Gastroesophageal sphincter (tissue), 3 donors: ENCODE data around the gene SULT4A1.

ENCODE experiments used
- POLR2A ChIP-seq, 2 donors: fragments of 450-650 bp; IDR thresholded peaks; one replicate each; pipeline ENCODE4 v1.6.1; 2017; ENCODE audit warnings: antibody characterized with exemption in 2 of 2, mild to moderate bottlenecking in 2 of 2, moderate library complexity in 1 of 2
- POLR2AphosphoS5 ChIP-seq: sonication (generic); formaldehyde crosslinking; IDR thresholded peaks from one replicate; pipeline ENCODE4 v1.6.1; 2017; ENCODE audit warnings: antibody characterized with exemption
- TF ChIP-seq, protein P1 (sequence below), 4 experiments: fragments of 200-600 bp in 2 of 4; fragments of 450-650 bp in 2 of 4; sonication (generic) in 1 of 4; IDR thresholded peaks; one replicate each; pipeline ENCODE4 v1.5.1; 2017 to 2019; ENCODE audit warnings: antibody characterized with exemption in 4 of 4, mild to moderate bottlenecking in 2 of 4, moderate library complexity in 2 of 4

DNA sequence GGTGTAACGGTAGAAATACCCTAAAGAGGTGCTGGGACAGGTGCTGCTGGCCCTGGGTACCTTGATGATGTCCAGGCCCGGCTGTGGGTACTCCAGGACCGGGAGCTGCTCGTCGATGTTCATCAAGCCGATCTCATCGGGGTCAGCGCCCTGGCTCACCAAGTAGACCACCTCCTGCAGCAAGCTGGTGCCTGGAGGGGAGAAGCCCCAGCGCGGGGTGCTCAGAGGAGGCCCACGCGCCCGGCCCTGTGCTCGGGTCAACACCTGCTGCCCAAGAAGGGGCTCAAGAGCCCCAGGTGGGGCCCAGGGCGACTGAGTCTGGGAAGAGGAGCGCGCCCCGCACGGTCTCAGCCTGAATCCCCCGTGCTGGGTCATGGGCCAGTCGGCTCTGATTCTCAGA is 20.6 kb downstream of the SULT4A1 start:
- TF ChIP-seq, protein P1, sequence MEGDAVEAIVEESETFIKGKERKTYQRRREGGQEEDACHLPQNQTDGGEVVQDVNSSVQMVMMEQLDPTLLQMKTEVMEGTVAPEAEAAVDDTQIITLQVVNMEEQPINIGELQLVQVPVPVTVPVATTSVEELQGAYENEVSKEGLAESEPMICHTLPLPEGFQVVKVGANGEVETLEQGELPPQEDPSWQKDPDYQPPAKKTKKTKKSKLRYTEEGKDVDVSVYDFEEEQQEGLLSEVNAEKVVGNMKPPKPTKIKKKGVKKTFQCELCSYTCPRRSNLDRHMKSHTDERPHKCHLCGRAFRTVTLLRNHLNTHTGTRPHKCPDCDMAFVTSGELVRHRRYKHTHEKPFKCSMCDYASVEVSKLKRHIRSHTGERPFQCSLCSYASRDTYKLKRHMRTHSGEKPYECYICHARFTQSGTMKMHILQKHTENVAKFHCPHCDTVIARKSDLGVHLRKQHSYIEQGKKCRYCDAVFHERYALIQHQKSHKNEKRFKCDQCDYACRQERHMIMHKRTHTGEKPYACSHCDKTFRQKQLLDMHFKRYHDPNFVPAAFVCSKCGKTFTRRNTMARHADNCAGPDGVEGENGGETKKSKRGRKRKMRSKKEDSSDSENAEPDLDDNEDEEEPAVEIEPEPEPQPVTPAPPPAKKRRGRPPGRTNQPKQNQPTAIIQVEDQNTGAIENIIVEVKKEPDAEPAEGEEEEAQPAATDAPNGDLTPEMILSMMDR (IDR thresholded peaks at IDR 0.05), result no peak
- TF ChIP-seq POLR2A (IDR thresholded peaks at IDR 0.05), result no peak
- TF ChIP-seq POLR2AphosphoS5, result no peak
